PC-9 (cell line): ENCODE results near the gene DYNC1H1. TPM values are rescaled to one million over a fixed set of nuclear protein-coding genes. Genes with fewer than 3 reads are reported as not detected.

ENCODE experiments used
- BruUV-seq: library from RNA; stranded (reverse); fragments of 400-500 nt; replicated peaks from 2 replicates; lab custom pipeline; 2021; lab: Mats Ljungman, UMichigan
- CTCF ChIA-PET: fragments of 300-600 bp; sonication (Branson Sonifier 250); formaldehyde crosslinking; loops from one replicate; lab custom pipeline; 2022; ENCODE audit warnings: antibody characterized with exemption; lab: Charles Lee
- POLR2A ChIA-PET: fragments of 300-600 bp; sonication (Branson Sonifier 250); formaldehyde crosslinking; loops from one replicate; lab custom pipeline; 2022; ENCODE audit warnings: antibody characterized with exemption; ENCODE audit not compliant: unreplicated experiment; lab: Charles Lee
- DNase-seq, 2 experiments: peaks; one replicate each; pipeline versions ENCODE4 v3.0.0 to v3.0.0-alpha.2; 2015 to 2022; ENCODE audit warnings: mixed read lengths in 1 of 2
- H2AFZ ChIP-seq: fragments of 200-600 bp; sonication (generic); 2 replicates; pipeline ENCODE4 v1.8.1; 2017; ENCODE audit warnings: antibody characterized with exemption
- H3F3A ChIP-seq: fragments of 200-600 bp; sonication (generic); 2 replicates; pipeline ENCODE4 v1.8.1; 2017; ENCODE audit warnings: antibody characterized with exemption, mild to moderate bottlenecking, low read depth; ENCODE audit not compliant: insufficient read depth
- H3K27ac ChIP-seq: fragments of 200-600 bp; sonication (generic); 2 replicates; pipeline ENCODE4 v1.6.1; 2016; ENCODE audit warnings: mixed run types
- H3K27me3 ChIP-seq: fragments of 200-600 bp; sonication (generic); 2 replicates; pipeline ENCODE4 v1.6.1; 2016; ENCODE audit warnings: low read depth, mixed run types; ENCODE audit not compliant: insufficient read depth
- H3K36me3 ChIP-seq: fragments of 200-600 bp; sonication (generic); 2 replicates; pipeline ENCODE4 v1.6.1; 2016; ENCODE audit warnings: low read depth, mixed run types
- H3K4me1 ChIP-seq: fragments of 200-600 bp; sonication (generic); replicated peaks from 2 replicates; pipeline ENCODE4 v1.6.1; 2016; ENCODE audit warnings: mixed run types; ENCODE audit not compliant: insufficient read depth
- H3K4me2 ChIP-seq: fragments of 200-600 bp; sonication (generic); 2 replicates; pipeline ENCODE4 v1.6.1; 2017; ENCODE audit warnings: mixed run types
- H3K4me3 ChIP-seq: fragments of 200-600 bp; sonication (generic); 2 replicates; pipeline ENCODE4 v1.6.1; 2016; ENCODE audit warnings: mixed run types
- H3K79me2 ChIP-seq: fragments of 200-600 bp; sonication (generic); 2 replicates; pipeline ENCODE4 v1.6.1; 2017; ENCODE audit warnings: low read depth, mixed run types
- H3K9me2 ChIP-seq: fragments of 200-600 bp; sonication (generic); 2 replicates; pipeline ENCODE4 v1.8.1; 2017; ENCODE audit warnings: mild to moderate bottlenecking; ENCODE audit not compliant: insufficient read depth
- H3K9me3 ChIP-seq: fragments of 200-600 bp; sonication (generic); 2 replicates; pipeline ENCODE4 v1.8.1; 2016; ENCODE audit warnings: low read depth; ENCODE audit not compliant: insufficient read depth
- H4K20me1 ChIP-seq: fragments of 200-600 bp; sonication (generic); 2 replicates; pipeline ENCODE4 v1.8.1; 2017; ENCODE audit not compliant: insufficient read depth
- CTCF ChIP-seq: fragments of 200-600 bp; sonication (generic); conservative IDR thresholded peaks from 2 replicates; pipeline ENCODE4 v1.6.1; 2017; ENCODE audit warnings: mixed run types, antibody characterized with exemption, mild to moderate bottlenecking, moderate library complexity
- EZH2 ChIP-seq: fragments of 200-600 bp; sonication (generic); IDR thresholded peaks from 2 replicates; pipeline ENCODE4 v1.8.0; 2017; ENCODE audit warnings: antibody characterized with exemption, low read depth
- intact Hi-C: fragments of 100-400 bp; cut with micrococcal nuclease; formaldehyde crosslinking; loops from one replicate; pipeline ENCODE4 v1.10.0; 2022; ENCODE audit not compliant: unreplicated experiment
- total RNA-seq: library from RNA; stranded (reverse); gene quantifications from 2 replicates; pipeline ENCODE4 v1.2.3, GENCODE V29; 2021

Gene DYNC1H1
- total RNA-seq, 1 experiment from 2014 or later, result 1,268 TPM

GRCh38 chr14:102066041-102066451 lies 101.7 kb downstream of the DYNC1H1 start:
- Histone ChIP-seq H3F3A (peaks cover 45% of the 10 kb centered on the region), H3K9me2 (no peaks in the 10 kb centered on the region), H3K4me3 (no peak overlapping the region), H3K4me2 (no peak overlapping the region), H3K27me3 (no peaks in the 10 kb centered on the region), H3K4me1 (peaks cover 34% of the 10 kb centered on the region), H3K36me3 (no peaks in the 10 kb centered on the region), H2AFZ (no peak overlapping the region), H4K20me1 (no peaks in the 10 kb centered on the region), H3K27ac (no peak overlapping the region), H3K9me3 (no peaks in the 10 kb centered on the region), H3K79me2 (no peaks in the 10 kb centered on the region)
- TF ChIP-seq CTCF, result no peak
- TF ChIP-seq EZH2, result no peak
- no peak for DNase-seq
- no TSS peak for BruUV-seq
- intact Hi-C loops, result no loop called here
- ChIA-PET CTCF (no interaction called here), POLR2A (interaction anchor here (0.6 kb wide), 1 partner anchor 12 kb away, joined by 21 read pairs; no protein-coding TSS in a partner anchor)

DNA sequence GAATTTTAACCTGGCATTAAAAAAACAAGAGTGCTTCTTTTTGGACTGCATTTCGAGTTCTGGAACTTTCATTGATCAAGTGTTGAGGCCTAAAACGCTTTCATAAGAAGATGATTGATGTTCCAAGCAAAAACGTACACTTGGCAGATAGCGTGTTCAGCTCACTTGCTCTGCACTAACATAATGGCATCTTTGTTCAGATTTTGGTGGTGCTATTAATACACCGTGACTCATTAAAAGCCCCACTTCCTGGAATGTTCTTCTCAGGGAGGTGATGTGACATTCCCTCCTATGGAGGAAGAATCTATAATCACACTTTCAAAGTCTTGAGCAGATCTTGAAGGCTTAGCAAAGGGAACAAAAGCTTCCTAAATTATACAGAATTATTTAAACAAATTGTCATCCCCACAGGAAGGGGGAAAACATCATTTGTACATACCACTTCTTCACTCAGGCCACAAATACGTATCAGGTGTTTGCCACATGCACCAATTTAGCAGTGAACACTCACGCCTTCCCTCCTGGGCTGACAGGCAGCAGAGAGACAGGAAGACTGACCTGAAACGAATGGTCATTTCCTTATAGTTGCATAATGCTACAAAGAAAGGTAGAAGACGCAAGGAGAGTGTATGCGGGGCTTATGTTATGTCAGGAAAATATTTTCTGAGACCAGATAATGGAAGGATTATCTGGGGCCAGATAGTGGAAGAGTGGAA lies 107.1 kb downstream of the DYNC1H1 start:
- 0 out of 2 replicates have a peak, but pooled peaks have one; percentile 28 for TF ChIP-seq CTCF
- TF ChIP-seq EZH2, result no peak
- H3K4me2 ChIP-seq, result peak overlapping the region; percentile 62
- no TSS peak for BruUV-seq
- H3K27me3 ChIP-seq, result no peaks in the 10 kb centered on the region
- ChIA-PET CTCF (interaction anchor here (1.0 kb wide), 1 partner anchor 24 kb away, joined by 3 read pairs; no protein-coding TSS in a partner anchor), POLR2A (interaction anchor here (0.6 to 0.7 kb wide), 3 partner anchors 10 to 361 kb away, joined by 4 to 26 read pairs (median 9); no protein-coding TSS in a partner anchor)
- H3K4me1 ChIP-seq, result peaks cover 34% of the 10 kb centered on the region
- no peaks in the 10 kb centered on the region; the same call in 1 of the 2 replicates for H3K9me3 ChIP-seq
- H3F3A ChIP-seq, result peaks cover 65% of the 10 kb centered on the region
- no peaks in the 10 kb centered on the region for H3K9me2 ChIP-seq
- H4K20me1 ChIP-seq, result no peaks in the 10 kb centered on the region
- H3K27ac ChIP-seq, result peak overlapping the region; percentile 91
- DNase-seq, result peak; percentile 66 to 100
- H2AFZ ChIP-seq, result peak overlapping the region; percentile 64
- intact Hi-C loops, result loop anchor here (1.0 to 2.0 kb wide), 3 partner anchors 8 to 43 kb away; partner anchors contain the start of gene HSP90AA1
- H3K36me3 ChIP-seq, result no peaks in the 10 kb centered on the region
- no peaks in the 10 kb centered on the region for H3K79me2 ChIP-seq
- H3K4me3 ChIP-seq, result peak overlapping the region; percentile 7; the same call in 1 of the 2 replicates

DNA sequence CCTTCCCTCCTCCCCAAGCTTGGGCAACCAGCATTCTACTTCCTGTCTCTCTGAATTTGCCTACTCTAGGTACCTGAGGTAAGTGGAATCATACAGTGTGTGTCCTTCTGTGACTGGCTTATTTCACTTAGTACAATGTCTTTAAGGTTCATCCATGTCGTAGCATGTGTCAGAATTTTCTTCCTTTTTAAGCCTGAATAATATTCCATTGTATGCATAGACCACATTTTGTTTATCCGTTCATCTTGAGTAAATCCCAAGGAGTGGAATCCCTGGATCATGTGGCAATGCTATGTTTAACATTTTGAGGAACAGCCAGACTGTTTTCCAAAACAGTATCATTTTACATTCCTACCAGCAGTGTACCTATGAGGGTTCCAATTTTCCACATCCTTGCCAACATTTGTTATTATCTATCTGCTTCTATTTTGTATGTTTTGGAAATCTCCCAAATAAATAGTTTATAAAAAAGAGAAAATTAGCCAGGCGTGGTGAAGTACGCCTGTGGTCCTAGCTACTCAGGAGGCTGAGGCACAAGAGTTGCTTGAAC lies 110.1 kb downstream of the DYNC1H1 start:
- Histone ChIP-seq H3K36me3 (peaks cover 12% of the 10 kb centered on the region), H2AFZ (no peak overlapping the region), H3K27me3 (no peaks in the 10 kb centered on the region), H3K27ac (peak overlapping the region; percentile 3), H3K4me2 (no peak overlapping the region), H3K4me3 (no peak overlapping the region), H3F3A (peaks cover 90% of the 10 kb centered on the region), H4K20me1 (0 out of 2 replicates have a peak, but pooled peaks cover 5% of the 10 kb centered on the region), H3K79me2 (no peaks in the 10 kb centered on the region), H3K9me3 (no peaks in the 10 kb centered on the region; the same call in 1 of the 2 replicates), H3K4me1 (peaks cover 34% of the 10 kb centered on the region), H3K9me2 (no peaks in the 10 kb centered on the region)
- TF ChIP-seq EZH2, result no peak
- no peak for TF ChIP-seq CTCF
- no TSS peak for BruUV-seq
- DNase-seq, result no peak
- intact Hi-C loops, result no loop called here
- ChIA-PET CTCF (no interaction called here), POLR2A (interaction anchor here (0.6 to 0.9 kb wide), 4 partner anchors 14 to 106 kb away, joined by 3 to 7 read pairs (median 6); no protein-coding TSS in a partner anchor)
